Iris pigment epithelial cell (primary cell): ENCODE measurements around the gene GUCY2D.
A peak's percentile ranks its signal among the peaks of the same experiment; 100 is the strongest.

Experiments used
- DNase-seq: peaks from one replicate; pipeline ENCODE4 v3.0.0-alpha.2; 2011; ENCODE audit warnings: low read depth

Gene GUCY2D

GRCh38 chr17:7992516-7992915 is 9.9 kb upstream of the GUCY2D start:
- DNase-seq = peak; percentile 68

GRCh38 chr17:7992924-7993323 is 9.5 kb upstream of the GUCY2D start:
- DNase-seq = no peak

GRCh38 chr17:7993972-7994589 is 8.3 kb upstream of the GUCY2D start:
- DNase-seq = no peak

GRCh38 chr17:7995724-7996123 is 6.7 kb upstream of the GUCY2D start:
- no peak for DNase-seq

GRCh38 chr17:7997186-7997585 is 5.2 kb upstream of the GUCY2D start:
- peak; percentile 52 for DNase-seq

GRCh38 chr17:8002721-8003593 is 542 bp downstream of the GUCY2D start:
- DNase-seq = no peak

GRCh38 chr17:8003594-8004181 is 1.3 kb downstream of the GUCY2D start:
- DNase-seq = no peak

GRCh38 chr17:8004899-8005298 is 2.5 kb downstream of the GUCY2D start:
- DNase-seq = peak; percentile 86

GRCh38 chr17:8005357-8005756 is 2.9 kb downstream of the GUCY2D start:
- DNase-seq = peak; percentile 28

GRCh38 chr17:8005967-8006730 is 3.7 kb downstream of the GUCY2D start:
- no peak for DNase-seq

- DNase-seq = no peak
Observed at GRCh38 chr17:8006836-8007680, 4.6 kb downstream of the GUCY2D start.

- DNase-seq = no peak
Observed at GRCh38 chr17:8007836-8008235, 5.4 kb downstream of the GUCY2D start.

GRCh38 chr17:8012045-8012580 is 9.7 kb downstream of the GUCY2D start:
- DNase-seq = no peak

GRCh38 chr17:8012996-8013640 is 10.7 kb downstream of the GUCY2D start:
- DNase-seq = no peak

GRCh38 chr17:8013731-8014557 is 11.5 kb downstream of the GUCY2D start:
- no peak for DNase-seq

- DNase-seq = no peak
Observed at GRCh38 chr17:8014558-8014850, 12.1 kb downstream of the GUCY2D start.

- DNase-seq = no peak
Observed at GRCh38 chr17:8015236-8015956, 13.0 kb downstream of the GUCY2D start.

- DNase-seq = no peak
Observed at GRCh38 chr17:8015957-8016631, 13.7 kb downstream of the GUCY2D start.
